Activated CD8-positive, alpha-beta T cell treated with anti-CD3 and anti-CD28 coated beads for 36 hours (primary cell): ENCODE measurements around the gene SPOP. TPM values are rescaled to one million over a fixed set of nuclear protein-coding genes. Genes with fewer than 3 reads are reported as not detected.

Experiments used
- ATAC-seq: fragments of 200-7000 bp; cut with Tn5 transposase; one replicate; pipeline ENCODE4 v1.10.0; 2021; ENCODE audit warnings: mild to moderate bottlenecking, moderate library complexity
- CTCF ChIA-PET: fragments of 350-600 bp; sonication (Branson Sonifier 250); formaldehyde crosslinking; loops from one replicate; lab custom pipeline; 2021; ENCODE audit warnings: antibody characterized with exemption; lab: Charles Lee
- POLR2A ChIA-PET: fragments of 350-600 bp; sonication (Branson Sonifier 250); formaldehyde crosslinking; loops from one replicate; lab custom pipeline; 2021; ENCODE audit warnings: antibody characterized with exemption; lab: Charles Lee
- DNase-seq: peaks from one replicate; pipeline ENCODE4 v3.0.0-alpha.2; 2020
- H3K27ac Mint-ChIP-seq: one replicate; pipeline ENCODE4 v1.8.0; 2021; ENCODE audit warnings: mild to moderate bottlenecking, mixed read lengths
- H3K27me3 Mint-ChIP-seq: one replicate; pipeline ENCODE4 v1.8.0; 2021; ENCODE audit warnings: mixed read lengths
- H3K36me3 Mint-ChIP-seq: one replicate; pipeline ENCODE4 v1.8.0; 2021; ENCODE audit warnings: low read depth, mixed read lengths
- H3K4me1 Mint-ChIP-seq: one replicate; pipeline ENCODE4 v1.8.0; 2021; ENCODE audit warnings: low read depth, mixed read lengths
- H3K4me3 Mint-ChIP-seq: one replicate; pipeline ENCODE4 v1.8.0; 2021; ENCODE audit warnings: mild to moderate bottlenecking, moderate library complexity, mixed read lengths
- H3K9me3 Mint-ChIP-seq: one replicate; pipeline ENCODE4 v1.8.0; 2021; ENCODE audit warnings: mixed read lengths
- intact Hi-C: fragments of 100-400 bp; cut with micrococcal nuclease; formaldehyde crosslinking; loops from one replicate; pipeline ENCODE4 v1.10.0; 2022
- total RNA-seq, 2 experiments: library from RNA; stranded (reverse); gene quantifications; one replicate each; pipeline ENCODE4 v1.2.3, GENCODE V29; 2021
- TF ChIP-seq, protein P1 (sequence below): fragments of 200-600 bp; IDR thresholded peaks from one replicate; pipeline ENCODE4 v1.8.0; 2022; ENCODE audit warnings: antibody characterized with exemption, mild to moderate bottlenecking

The SPOP gene
- total RNA-seq, 2 experiments from 2014 or later, result 61.6 to 63.5 TPM

DNA sequence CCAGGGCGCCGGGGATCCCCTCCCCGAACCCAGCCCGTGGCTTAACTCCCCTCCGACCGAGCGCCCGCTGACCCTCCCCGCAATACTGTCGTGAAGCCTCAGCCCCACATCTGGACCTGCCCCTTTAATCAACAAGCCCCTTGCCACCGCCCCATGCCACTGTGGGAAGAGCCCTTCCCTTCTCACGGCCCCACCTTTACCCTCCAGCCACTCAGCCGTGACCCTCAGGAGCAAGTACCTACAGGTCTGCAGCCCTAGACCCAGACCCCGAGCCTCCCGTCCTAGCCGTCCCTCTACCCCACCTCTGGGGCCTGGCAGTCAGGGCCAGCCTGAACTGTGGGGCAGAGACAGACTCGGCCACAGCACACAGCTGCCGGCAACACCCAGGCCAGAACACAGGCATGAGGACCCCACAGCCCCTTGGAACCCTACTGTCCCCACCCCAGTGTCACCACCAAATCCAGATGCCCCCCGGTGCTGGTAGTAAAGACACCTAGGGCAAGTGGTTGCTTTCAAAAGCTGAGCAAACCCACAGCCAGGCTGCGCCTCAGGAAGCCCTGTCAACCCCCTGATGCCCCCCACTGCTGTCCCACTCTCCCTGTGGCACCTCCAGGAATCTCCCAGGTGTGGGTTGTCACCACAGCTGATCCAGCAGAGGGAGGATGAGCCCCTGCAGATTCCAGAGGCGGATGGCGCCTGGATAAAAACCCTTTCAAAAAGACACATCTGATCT, 100.8 kb downstream of the SPOP start:
- Mint-ChIP-seq H3K4me1 (peaks cover 8% of the 10 kb centered on the region), H3K27me3 (peaks cover 38% of the 10 kb centered on the region), H3K27ac (no peak overlapping the region), H3K9me3 (no peaks in the 10 kb centered on the region), H3K36me3 (no peaks in the 10 kb centered on the region), H3K4me3 (peak overlapping the region; percentile 56)
- TF ChIP-seq, protein P1, sequence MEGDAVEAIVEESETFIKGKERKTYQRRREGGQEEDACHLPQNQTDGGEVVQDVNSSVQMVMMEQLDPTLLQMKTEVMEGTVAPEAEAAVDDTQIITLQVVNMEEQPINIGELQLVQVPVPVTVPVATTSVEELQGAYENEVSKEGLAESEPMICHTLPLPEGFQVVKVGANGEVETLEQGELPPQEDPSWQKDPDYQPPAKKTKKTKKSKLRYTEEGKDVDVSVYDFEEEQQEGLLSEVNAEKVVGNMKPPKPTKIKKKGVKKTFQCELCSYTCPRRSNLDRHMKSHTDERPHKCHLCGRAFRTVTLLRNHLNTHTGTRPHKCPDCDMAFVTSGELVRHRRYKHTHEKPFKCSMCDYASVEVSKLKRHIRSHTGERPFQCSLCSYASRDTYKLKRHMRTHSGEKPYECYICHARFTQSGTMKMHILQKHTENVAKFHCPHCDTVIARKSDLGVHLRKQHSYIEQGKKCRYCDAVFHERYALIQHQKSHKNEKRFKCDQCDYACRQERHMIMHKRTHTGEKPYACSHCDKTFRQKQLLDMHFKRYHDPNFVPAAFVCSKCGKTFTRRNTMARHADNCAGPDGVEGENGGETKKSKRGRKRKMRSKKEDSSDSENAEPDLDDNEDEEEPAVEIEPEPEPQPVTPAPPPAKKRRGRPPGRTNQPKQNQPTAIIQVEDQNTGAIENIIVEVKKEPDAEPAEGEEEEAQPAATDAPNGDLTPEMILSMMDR, result no peak
- POLR2A ChIA-PET, result interaction anchor here (1.1 kb wide), 1 partner anchor 17 kb away, joined by 3 read pairs; no protein-coding TSS in a partner anchor
- intact Hi-C loops, result loop anchor here (10.0 kb wide), 3 partner anchors 208 to 418 kb away; partner anchors contain the start of genes DLX3 and KAT7
- CTCF ChIA-PET, result interaction anchor here (0.9 to 22.8 kb wide), 6 partner anchors 8 to 125 kb away, joined by 3 to 780 read pairs (median 4); partner anchors contain the start of gene SLC35B1
- ATAC-seq (no peak), DNase-seq (no peak)

DNA sequence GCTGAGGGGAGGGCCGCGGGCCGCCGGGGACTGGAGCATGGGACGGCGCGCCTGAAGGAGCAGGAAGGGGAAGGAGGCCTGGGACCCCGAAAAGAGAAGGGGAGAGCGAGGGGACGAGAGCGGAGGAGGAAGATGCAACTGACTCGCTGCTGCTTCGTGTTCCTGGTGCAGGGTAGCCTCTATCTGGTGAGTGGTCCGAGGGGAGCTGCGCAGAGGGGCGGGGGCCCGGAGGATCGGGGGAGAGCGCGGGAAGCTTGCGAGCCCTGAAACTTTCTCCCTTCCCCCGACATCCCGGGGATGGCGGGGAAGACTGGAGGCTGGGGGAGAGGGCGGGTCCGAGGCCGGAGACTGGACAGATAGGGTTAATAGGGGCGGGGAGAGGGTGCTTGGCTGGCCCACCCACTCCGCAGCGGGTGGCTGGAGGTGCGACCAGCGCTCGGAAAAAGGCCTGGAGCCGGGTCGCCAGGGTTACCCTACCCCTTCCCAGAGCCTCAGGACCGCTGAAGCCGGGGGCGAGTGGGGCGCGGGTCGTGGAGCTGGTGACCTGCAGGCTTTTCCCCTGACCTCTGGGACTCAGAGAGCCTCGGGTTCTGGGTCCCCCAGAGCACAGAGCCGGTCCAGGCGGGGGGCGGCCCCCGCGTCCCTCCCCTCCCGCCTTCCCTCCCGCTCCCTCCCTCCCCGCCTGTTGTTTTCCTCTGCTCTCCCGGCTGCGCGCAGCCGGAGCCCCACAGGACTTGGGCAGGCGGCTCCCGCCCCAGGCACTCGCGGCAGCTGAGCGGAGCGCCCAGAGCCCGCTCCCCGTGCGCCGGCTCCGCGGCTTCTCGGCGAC, 101.6 kb downstream of the SPOP start:
- POLR2A ChIA-PET, result interaction anchor here (1.0 to 1.1 kb wide), 2 partner anchors 120 to 322 kb away, joined by 3 read pairs; no protein-coding TSS in a partner anchor
- Mint-ChIP-seq H3K9me3 (no peaks in the 10 kb centered on the region), H3K4me1 (peaks cover 15% of the 10 kb centered on the region), H3K27me3 (peaks cover 45% of the 10 kb centered on the region), H3K36me3 (no peaks in the 10 kb centered on the region), H3K4me3 (peak overlapping the region; percentile 68), H3K27ac (no peak overlapping the region)
- intact Hi-C loops, result loop anchor here (10.0 kb wide), 3 partner anchors 208 to 418 kb away; partner anchors contain the start of genes DLX3 and KAT7
- ATAC-seq (peak; percentile 14), DNase-seq (no peak)
- CTCF ChIA-PET, result interaction anchor here (0.6 to 22.8 kb wide), 10 partner anchors 9 to 207 kb away, joined by 3 to 780 read pairs (median 4); partner anchors contain the start of gene SLC35B1
- TF ChIP-seq, protein P1, result no peak

DNA sequence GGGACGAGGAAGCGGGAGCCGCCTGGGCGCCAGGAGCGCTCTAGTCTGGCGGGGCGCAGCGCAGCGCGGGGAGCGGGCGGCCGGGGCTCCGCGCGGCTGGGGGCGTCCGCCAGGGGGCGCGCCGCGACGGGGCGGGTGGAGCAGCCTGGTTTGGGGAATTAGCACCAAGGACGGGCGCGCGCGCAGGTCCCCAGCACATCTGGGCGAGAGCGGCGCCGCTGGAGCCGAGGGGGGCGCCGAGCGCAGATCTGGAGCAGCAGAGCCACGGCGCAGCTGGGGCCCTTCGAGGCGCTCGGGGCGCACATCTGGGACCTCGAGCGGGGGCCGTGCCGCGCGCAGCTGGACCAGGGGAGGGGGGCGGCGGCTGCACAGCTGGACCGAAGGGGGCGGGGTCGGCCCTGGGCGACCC, 102.2 kb downstream of the SPOP start, which contains the start of gene NXPH3:
Gene NXPH3 (plus strand): TSS at position 193 of the 409 bp plus-strand sequence. CDS start 349 bp downstream, outside the sequence.
- CTCF ChIA-PET, result interaction anchor here (0.6 to 22.8 kb wide), 13 partner anchors 9 to 207 kb away, joined by 3 to 780 read pairs (median 3); partner anchors contain the start of gene SLC35B1
- Mint-ChIP-seq H3K4me1 (peaks cover 21% of the 10 kb centered on the region), H3K9me3 (no peaks in the 10 kb centered on the region), H3K4me3 (peak within 1 kb of the TSS; percentile 68), H3K27me3 (peaks cover 50% of the 10 kb centered on the region), H3K36me3 (no peaks in the 10 kb centered on the region), H3K27ac (no peak within 1 kb of the TSS)
- POLR2A ChIA-PET, result interaction anchor here (1.0 to 1.3 kb wide), 3 partner anchors 112 to 322 kb away, joined by 3 to 5 read pairs (median 3); no protein-coding TSS in a partner anchor
- TF ChIP-seq, protein P1, result peak; percentile 77
- intact Hi-C loops, result loop anchor here (10.0 kb wide), 3 partner anchors 209 to 419 kb away; partner anchors contain the start of genes DLX3 and KAT7
- DNase-seq (peak; percentile 75), ATAC-seq (peak; percentile 87)

DNA sequence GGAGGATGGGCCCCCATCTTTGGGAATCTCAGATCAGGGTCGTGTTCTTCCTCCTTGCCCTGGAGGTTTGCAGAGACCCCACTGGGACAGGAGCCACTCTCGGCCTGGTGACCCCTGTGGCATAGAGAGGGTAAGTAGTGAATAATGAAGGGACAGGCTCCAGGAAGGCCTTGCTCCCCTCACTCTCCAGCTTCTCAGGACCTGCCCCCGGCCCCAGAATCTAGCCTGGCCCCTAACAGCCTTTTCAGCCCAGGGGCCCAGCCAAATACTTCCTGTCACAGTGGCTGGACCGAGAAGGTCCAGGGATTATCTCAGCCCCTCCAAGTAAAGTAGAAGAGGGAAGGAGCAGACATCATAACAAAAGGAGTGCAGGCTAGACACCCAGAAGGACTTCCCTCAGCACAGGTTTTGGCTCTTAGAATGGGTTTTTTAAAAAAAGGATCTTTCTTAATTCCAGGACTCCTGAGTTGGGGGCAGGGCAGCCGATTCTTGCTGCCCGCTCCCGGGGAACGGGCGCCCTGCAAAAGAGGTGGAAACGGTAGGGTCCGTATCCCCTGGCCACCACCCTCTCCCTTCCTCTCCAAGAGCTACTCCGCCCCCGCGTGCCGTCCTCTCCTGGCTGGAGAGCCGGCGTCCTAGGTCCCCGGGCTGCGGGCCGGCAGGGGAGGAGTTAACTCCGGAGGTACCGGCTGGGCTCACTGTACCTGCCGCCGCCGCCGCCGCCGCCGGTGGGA, 102.8 kb downstream of the SPOP start:
- Mint-ChIP-seq H3K4me1 (peaks cover 21% of the 10 kb centered on the region), H3K36me3 (no peaks in the 10 kb centered on the region), H3K9me3 (no peaks in the 10 kb centered on the region), H3K27ac (no peak overlapping the region), H3K4me3 (peak overlapping the region; percentile 7), H3K27me3 (peaks cover 50% of the 10 kb centered on the region)
- DNase-seq (no peak), ATAC-seq (no peak)
- TF ChIP-seq, protein P1, result no peak
- intact Hi-C loops, result loop anchor here (10.0 kb wide), 3 partner anchors 210 to 420 kb away; partner anchors contain the start of genes DLX3 and KAT7
- POLR2A ChIA-PET, result interaction anchor here (1.1 to 1.3 kb wide), 2 partner anchors 112 to 121 kb away, joined by 3 to 5 read pairs; no protein-coding TSS in a partner anchor
- CTCF ChIA-PET, result interaction anchor here (0.6 to 22.8 kb wide), 9 partner anchors 16 to 421 kb away, joined by 3 to 780 read pairs (median 3); partner anchors contain the start of gene SLC35B1
